Upper lobe of left lung (tissue), 4 donors: ENCODE data around the gene EBLN2.

ENCODE experiments used
- CTCF ChIP-seq, 6 experiments: fragments of 450-650 bp in 4 of 6; fragments of 200-600 bp in 2 of 6; sonication (generic) in 2 of 6; IDR thresholded peaks; one replicate each; pipeline ENCODE4 v1.5.1; 2016 to 2019; ENCODE audit warnings: antibody characterized with exemption in 6 of 6
- EP300 ChIP-seq, 4 donors: sonication (generic); formaldehyde crosslinking; IDR thresholded peaks; one replicate each; pipeline ENCODE4 v1.5.1; 2017; ENCODE audit warnings: antibody characterized with exemption in 4 of 4, control low read depth in 2 of 4

GRCh38 chr3:73052857-73053256 is 8.6 kb upstream of the EBLN2 start:
- TF ChIP-seq CTCF (IDR thresholded peaks at IDR 0.05) (no peak), EP300 (IDR thresholded peaks at IDR 0.05) (no peak)
